Liver (tissue), 9 donors: ENCODE data around the gene PDE4B. TPM values are rescaled to one million over a fixed set of nuclear protein-coding genes. Genes with fewer than 3 reads are reported as not detected.

Source experiments
- DNase-seq: peaks from one replicate; pipeline ENCODE4 v3.0.0-alpha.2; 2017; ENCODE audit warnings: low spot score
- H3K27ac ChIP-seq, 2 donors: one replicate each; pipeline ENCODE4 v1.7.0; 2013; ENCODE audit warnings: inconsistent platforms in 2 of 2, low read length in 2 of 2, control low read depth in 1 of 2, low read depth in 1 of 2, mild to moderate bottlenecking in 1 of 2
- H3K27me3 ChIP-seq, 4 donors: one replicate each; pipeline versions ENCODE4 v1.6.1 to v1.7.0; 2013; ENCODE audit warnings: low read length in 3 of 4, inconsistent platforms in 1 of 4, mild to moderate bottlenecking in 1 of 4, moderate library complexity in 1 of 4; ENCODE audit not compliant: control insufficient read depth in 4 of 4, insufficient read depth in 4 of 4
- H3K36me3 ChIP-seq, 4 donors: one replicate each; pipeline versions ENCODE4 v1.6.1 to v1.7.0; 2013; ENCODE audit warnings: low read length in 3 of 4, mild to moderate bottlenecking in 3 of 4, low read depth in 1 of 4, moderate library complexity in 1 of 4; ENCODE audit not compliant: control insufficient read depth in 4 of 4, insufficient read depth in 3 of 4
- H3K4me1 ChIP-seq, 4 donors: one replicate each; pipeline versions ENCODE4 v1.6.1 to v1.7.0; 2013; ENCODE audit warnings: low read length in 3 of 4, mild to moderate bottlenecking in 3 of 4, moderate library complexity in 1 of 4; ENCODE audit not compliant: control insufficient read depth in 4 of 4, insufficient read depth in 4 of 4
- H3K4me3 ChIP-seq, 3 donors: one replicate each; pipeline versions ENCODE4 v1.6.1 to v1.7.0; 2013; ENCODE audit warnings: low read length in 3 of 3, control low read depth in 1 of 3, low read depth in 1 of 3, mild to moderate bottlenecking in 1 of 3
- H3K9ac ChIP-seq, 2 donors: one replicate each; pipeline ENCODE4 v1.7.0; 2013; ENCODE audit warnings: low read length in 2 of 2, mild to moderate bottlenecking in 2 of 2, moderate library complexity in 2 of 2, control low read depth in 1 of 2, low read depth in 1 of 2
- H3K9me3 ChIP-seq, 4 donors: one replicate each; pipeline versions ENCODE4 v1.6.1 to v1.7.0; 2013; ENCODE audit warnings: low read length in 3 of 4; ENCODE audit not compliant: control insufficient read depth in 4 of 4
- EGR1 ChIP-seq, 2 donors: IDR thresholded peaks; 2 replicates each; pipeline ENCODE4 v1.6.1; 2016 to 2018; ENCODE audit warnings: antibody characterized with exemption in 2 of 2, low read depth in 2 of 2
- FOXA1 ChIP-seq: IDR thresholded peaks from 2 replicates; pipeline ENCODE4 v1.6.1; 2016; ENCODE audit warnings: antibody characterized with exemption
- GABPA ChIP-seq, 2 donors: IDR thresholded peaks in 1 of 2; conservative IDR thresholded peaks in 1 of 2; 2 replicates each; pipeline ENCODE4 v1.6.1; 2016; ENCODE audit warnings: antibody characterized with exemption in 2 of 2, mild to moderate bottlenecking in 1 of 2, moderate library complexity in 1 of 2
- HNF4A ChIP-seq, 2 donors: conservative IDR thresholded peaks; 2 replicates each; pipeline ENCODE4 v1.6.1; 2016; ENCODE audit warnings: antibody characterized with exemption in 2 of 2, mild to moderate bottlenecking in 2 of 2
- HNF4G ChIP-seq: IDR thresholded peaks from 2 replicates; pipeline ENCODE4 v1.6.1; 2016; ENCODE audit warnings: antibody characterized with exemption
- JUND ChIP-seq, 2 donors: IDR thresholded peaks; 2 replicates each; pipeline ENCODE4 v1.6.1; 2016; ENCODE audit warnings: antibody characterized with exemption in 2 of 2
- NR2F2 ChIP-seq: IDR thresholded peaks from 2 replicates; pipeline ENCODE4 v1.6.1; 2016; ENCODE audit warnings: antibody characterized with exemption
- RAD21 ChIP-seq, 2 donors: IDR thresholded peaks; 2 replicates each; pipeline ENCODE4 v1.6.1; 2016; ENCODE audit warnings: antibody characterized with exemption in 2 of 2, mild to moderate bottlenecking in 2 of 2
- RXRA ChIP-seq, 2 donors: IDR thresholded peaks; 2 replicates each; pipeline ENCODE4 v1.6.1; 2017 to 2018; ENCODE audit warnings: antibody characterized with exemption in 2 of 2, mild to moderate bottlenecking in 1 of 2
- SP1 ChIP-seq: IDR thresholded peaks from 2 replicates; pipeline ENCODE4 v1.6.1; 2018; ENCODE audit warnings: antibody characterized with exemption, mild to moderate bottlenecking
- TAF1 ChIP-seq: conservative IDR thresholded peaks from 2 replicates; pipeline ENCODE4 v1.6.1; 2016; ENCODE audit warnings: antibody characterized with exemption, mild to moderate bottlenecking
- YY1 ChIP-seq: IDR thresholded peaks from 2 replicates; pipeline ENCODE4 v1.6.1; 2016; ENCODE audit warnings: antibody characterized with exemption, mild to moderate bottlenecking
- WGBS: extraction: QIAGEN DNeasy Blood & Tissue Kit; methylation state at CpG from one replicate; pipeline ENCODE4 v1.1.7; 2013; 5-methylcytosine and 5-hydroxymethylcytosine counted together
- polyA plus RNA-seq, 2 donors: library from polyadenylated mRNA; stranded (reverse) in 1 of 2; unstranded in 1 of 2; fragments of 200-250 nt in 1 of 2; fragments of >200 nt in 1 of 2; fragmentation: Nextera tagmentation in 1 of 2; extraction: Ambion mirVana in 1 of 2; gene quantifications; one replicate each; pipeline versions ENCODE4 v1.2.1 to v1.2.3, GENCODE V29; 2013 to 2015
- total RNA-seq, 2 donors: library from RNA; depleted of rRNA; stranded (reverse); fragments of >200 nt; gene quantifications; one replicate each; pipeline ENCODE4 v1.2.3, GENCODE V29; 2014
- TF ChIP-seq, protein P1 (sequence below): IDR thresholded peaks from 2 replicates; pipeline ENCODE4 v1.6.1; 2016; ENCODE audit warnings: antibody characterized with exemption
- TF ChIP-seq, protein P2 (sequence below): fragments of 150-350 bp; IDR thresholded peaks from 2 replicates; pipeline ENCODE4 v1.5.1; 2017; ENCODE audit warnings: improper control_type of control experiment, low read depth, low read length; ENCODE audit not compliant: missing input control
- TF ChIP-seq, protein P3 (sequence below): IDR thresholded peaks from 2 replicates; pipeline ENCODE4 v1.6.1; 2016; ENCODE audit warnings: antibody characterized with exemption
- TF ChIP-seq, protein P4 (sequence below): IDR thresholded peaks from 2 replicates; pipeline ENCODE4 v1.6.1; 2016; ENCODE audit warnings: antibody characterized with exemption
- TF ChIP-seq, protein P5 (sequence below): IDR thresholded peaks from 2 replicates; pipeline ENCODE4 v1.6.1; 2016; ENCODE audit warnings: antibody characterized with exemption, mild to moderate bottlenecking
- donor health status: healthy.
- donor health status: healthy.
- donor health status: healthy.
- donor health status: healthy.
- donor health status: healthy.

PDE4B gene
- total and polyA plus RNA-seq, 4 donors: 1.9 to 3.9 (median 2.7) TPM

DNA sequence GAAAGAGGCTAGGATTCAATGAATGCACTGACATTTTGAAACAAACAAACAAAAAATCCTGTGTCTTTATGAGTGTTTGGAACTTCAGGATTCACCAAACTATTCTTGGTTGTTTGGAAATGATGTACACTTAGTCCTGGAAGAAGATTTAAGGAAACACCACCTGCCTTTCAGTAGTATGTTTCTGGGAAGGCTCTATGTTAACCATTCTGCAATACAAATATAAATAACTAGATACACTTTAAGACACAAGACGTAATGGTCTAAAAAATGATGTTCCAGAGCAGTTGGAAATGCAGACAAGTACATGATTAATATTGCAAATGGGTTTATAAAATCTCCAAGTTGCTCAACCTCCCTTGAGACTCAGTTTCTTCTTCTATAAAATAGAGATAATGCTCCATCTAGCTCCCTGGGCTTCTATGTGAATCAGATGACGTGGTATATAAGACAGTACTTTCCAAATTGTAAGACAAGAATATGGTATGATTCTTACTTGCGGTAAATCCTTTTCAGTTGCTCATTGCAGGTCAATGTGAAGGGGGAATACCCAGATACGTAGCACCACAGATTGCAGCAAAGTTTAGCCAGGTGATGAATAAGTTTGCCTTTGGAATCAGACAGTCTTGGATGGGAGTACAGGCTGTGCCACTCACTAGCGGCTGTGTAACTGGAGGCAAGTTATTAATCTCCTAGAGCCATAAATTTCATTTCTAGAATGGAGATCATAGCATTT, 516.5 kb downstream of the PDE4B start (continued):
- TF ChIP-seq, protein P1, sequence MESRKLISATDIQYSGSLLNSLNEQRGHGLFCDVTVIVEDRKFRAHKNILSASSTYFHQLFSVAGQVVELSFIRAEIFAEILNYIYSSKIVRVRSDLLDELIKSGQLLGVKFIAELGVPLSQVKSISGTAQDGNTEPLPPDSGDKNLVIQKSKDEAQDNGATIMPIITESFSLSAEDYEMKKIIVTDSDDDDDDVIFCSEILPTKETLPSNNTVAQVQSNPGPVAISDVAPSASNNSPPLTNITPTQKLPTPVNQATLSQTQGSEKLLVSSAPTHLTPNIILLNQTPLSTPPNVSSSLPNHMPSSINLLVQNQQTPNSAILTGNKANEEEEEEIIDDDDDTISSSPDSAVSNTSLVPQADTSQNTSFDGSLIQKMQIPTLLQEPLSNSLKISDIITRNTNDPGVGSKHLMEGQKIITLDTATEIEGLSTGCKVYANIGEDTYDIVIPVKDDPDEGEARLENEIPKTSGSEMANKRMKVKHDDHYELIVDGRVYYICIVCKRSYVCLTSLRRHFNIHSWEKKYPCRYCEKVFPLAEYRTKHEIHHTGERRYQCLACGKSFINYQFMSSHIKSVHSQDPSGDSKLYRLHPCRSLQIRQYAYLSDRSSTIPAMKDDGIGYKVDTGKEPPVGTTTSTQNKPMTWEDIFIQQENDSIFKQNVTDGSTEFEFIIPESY: no peak
- TF ChIP-seq JUND (IDR thresholded peaks at IDR 0.05) (no peak), GABPA (IDR thresholded peaks at IDR 0.05 in 1 of 2, conservative IDR thresholded peaks at IDR 0.05 in 1 of 2) (no peak)

DNA sequence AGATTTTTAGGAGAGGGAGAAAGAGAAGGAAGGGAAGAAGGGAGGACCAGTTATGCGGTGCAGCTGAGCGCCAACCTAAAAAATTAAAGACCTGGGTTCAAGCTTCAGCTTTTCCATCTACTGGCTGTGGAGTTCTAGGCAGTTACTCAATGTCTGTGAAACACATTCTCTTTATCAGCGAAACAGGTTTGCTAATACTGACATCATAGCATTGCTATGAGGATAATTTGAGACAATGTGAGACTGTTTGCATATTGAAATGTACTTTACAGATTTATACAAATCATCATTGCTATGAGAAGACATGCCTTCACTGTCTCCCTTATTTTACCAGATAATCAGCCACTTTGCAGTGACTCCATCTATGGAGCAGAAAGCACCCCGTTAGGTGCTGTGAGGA, 518.4 kb downstream of the PDE4B start:
- Histone ChIP-seq H3K4me1 (peaks cover 0 to 6% (median under 1%) of the 10 kb centered on the region in 4 donors), H3K9me3 (no peaks in the 10 kb centered on the region), H3K27ac (no peak overlapping the region), H3K4me3 (no peak overlapping the region), H3K9ac (no peak overlapping the region), H3K27me3 (no peaks in the 10 kb centered on the region), H3K36me3 (no peaks in the 10 kb centered on the region)
- no peak for DNase-seq
- no peak for TF ChIP-seq HNF4G
- TF ChIP-seq SP1: no peak
- TF ChIP-seq, protein P1: no peak
- no peak for TF ChIP-seq JUND (IDR thresholded peaks at IDR 0.05)
- TF ChIP-seq, protein P2, sequence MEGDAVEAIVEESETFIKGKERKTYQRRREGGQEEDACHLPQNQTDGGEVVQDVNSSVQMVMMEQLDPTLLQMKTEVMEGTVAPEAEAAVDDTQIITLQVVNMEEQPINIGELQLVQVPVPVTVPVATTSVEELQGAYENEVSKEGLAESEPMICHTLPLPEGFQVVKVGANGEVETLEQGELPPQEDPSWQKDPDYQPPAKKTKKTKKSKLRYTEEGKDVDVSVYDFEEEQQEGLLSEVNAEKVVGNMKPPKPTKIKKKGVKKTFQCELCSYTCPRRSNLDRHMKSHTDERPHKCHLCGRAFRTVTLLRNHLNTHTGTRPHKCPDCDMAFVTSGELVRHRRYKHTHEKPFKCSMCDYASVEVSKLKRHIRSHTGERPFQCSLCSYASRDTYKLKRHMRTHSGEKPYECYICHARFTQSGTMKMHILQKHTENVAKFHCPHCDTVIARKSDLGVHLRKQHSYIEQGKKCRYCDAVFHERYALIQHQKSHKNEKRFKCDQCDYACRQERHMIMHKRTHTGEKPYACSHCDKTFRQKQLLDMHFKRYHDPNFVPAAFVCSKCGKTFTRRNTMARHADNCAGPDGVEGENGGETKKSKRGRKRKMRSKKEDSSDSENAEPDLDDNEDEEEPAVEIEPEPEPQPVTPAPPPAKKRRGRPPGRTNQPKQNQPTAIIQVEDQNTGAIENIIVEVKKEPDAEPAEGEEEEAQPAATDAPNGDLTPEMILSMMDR: no peak
- TF ChIP-seq, protein P3, sequence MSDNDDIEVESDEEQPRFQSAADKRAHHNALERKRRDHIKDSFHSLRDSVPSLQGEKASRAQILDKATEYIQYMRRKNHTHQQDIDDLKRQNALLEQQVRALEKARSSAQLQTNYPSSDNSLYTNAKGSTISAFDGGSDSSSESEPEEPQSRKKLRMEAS: no peak
- WGBS: 85% methylated on average over 4 of the region's 4 CpGs

DNA sequence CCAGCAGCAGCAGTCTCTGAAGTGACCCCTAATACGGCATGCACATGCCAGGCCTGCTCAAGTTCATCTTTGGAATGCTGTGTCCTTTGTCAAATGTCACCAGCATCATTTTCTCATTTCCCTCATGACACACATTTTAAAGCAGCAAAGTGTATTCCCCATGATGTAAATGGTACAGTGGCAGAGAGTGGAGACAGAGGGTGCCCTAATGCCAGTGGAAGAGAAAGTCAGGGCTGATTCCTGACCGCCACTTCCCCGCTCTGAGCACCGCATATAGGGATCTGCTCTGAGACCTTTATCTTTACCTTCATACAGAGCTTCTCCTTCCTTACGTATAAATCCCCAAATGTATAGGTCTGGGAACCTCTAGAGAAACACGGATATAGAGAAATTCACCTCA, 518.9 kb downstream of the PDE4B start:
- H3K4me3 ChIP-seq: no peak overlapping the region
- H3K9ac ChIP-seq: no peak overlapping the region
- 94% methylated on average over 6 of the region's 6 CpGs for WGBS
- H3K36me3 ChIP-seq: no peaks in the 10 kb centered on the region
- H3K27me3 ChIP-seq: no peaks in the 10 kb centered on the region
- peaks cover 0 to 9% (median 2%) of the 10 kb centered on the region in 4 donors for H3K4me1 ChIP-seq
- no peak overlapping the region for H3K27ac ChIP-seq
- H3K9me3 ChIP-seq: no peaks in the 10 kb centered on the region
- no peak for DNase-seq
- TF ChIP-seq, protein P1: no peak
- TF ChIP-seq YY1 (no peak), HNF4A (conservative IDR thresholded peaks at IDR 0.05) (no peak), TAF1 (no peak), EGR1 (IDR thresholded peaks at IDR 0.05; ENCODE audit: low read depth in 2 of 2) (no peak), SP1 (no peak), FOXA1 (no peak), RXRA (IDR thresholded peaks at IDR 0.05) (no peak), NR2F2 (no peak), HNF4G (no peak), JUND (IDR thresholded peaks at IDR 0.05) (no peak), RAD21 (IDR thresholded peaks at IDR 0.05) (no peak)
- TF ChIP-seq, protein P4, sequence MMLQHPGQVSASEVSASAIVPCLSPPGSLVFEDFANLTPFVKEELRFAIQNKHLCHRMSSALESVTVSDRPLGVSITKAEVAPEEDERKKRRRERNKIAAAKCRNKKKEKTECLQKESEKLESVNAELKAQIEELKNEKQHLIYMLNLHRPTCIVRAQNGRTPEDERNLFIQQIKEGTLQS: no peak
- TF ChIP-seq, protein P3: no peak
- TF ChIP-seq, protein P5, sequence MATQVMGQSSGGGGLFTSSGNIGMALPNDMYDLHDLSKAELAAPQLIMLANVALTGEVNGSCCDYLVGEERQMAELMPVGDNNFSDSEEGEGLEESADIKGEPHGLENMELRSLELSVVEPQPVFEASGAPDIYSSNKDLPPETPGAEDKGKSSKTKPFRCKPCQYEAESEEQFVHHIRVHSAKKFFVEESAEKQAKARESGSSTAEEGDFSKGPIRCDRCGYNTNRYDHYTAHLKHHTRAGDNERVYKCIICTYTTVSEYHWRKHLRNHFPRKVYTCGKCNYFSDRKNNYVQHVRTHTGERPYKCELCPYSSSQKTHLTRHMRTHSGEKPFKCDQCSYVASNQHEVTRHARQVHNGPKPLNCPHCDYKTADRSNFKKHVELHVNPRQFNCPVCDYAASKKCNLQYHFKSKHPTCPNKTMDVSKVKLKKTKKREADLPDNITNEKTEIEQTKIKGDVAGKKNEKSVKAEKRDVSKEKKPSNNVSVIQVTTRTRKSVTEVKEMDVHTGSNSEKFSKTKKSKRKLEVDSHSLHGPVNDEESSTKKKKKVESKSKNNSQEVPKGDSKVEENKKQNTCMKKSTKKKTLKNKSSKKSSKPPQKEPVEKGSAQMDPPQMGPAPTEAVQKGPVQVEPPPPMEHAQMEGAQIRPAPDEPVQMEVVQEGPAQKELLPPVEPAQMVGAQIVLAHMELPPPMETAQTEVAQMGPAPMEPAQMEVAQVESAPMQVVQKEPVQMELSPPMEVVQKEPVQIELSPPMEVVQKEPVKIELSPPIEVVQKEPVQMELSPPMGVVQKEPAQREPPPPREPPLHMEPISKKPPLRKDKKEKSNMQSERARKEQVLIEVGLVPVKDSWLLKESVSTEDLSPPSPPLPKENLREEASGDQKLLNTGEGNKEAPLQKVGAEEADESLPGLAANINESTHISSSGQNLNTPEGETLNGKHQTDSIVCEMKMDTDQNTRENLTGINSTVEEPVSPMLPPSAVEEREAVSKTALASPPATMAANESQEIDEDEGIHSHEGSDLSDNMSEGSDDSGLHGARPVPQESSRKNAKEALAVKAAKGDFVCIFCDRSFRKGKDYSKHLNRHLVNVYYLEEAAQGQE: no peak
